ENCODE measurements around the gene CNNM1. TPM values are rescaled to one million over a fixed set of nuclear protein-coding genes. Genes with fewer than 3 reads are reported as not detected.

CNNM1 gene
- total RNA-seq, 1 experiment from 2014 or later = not detected

DNA sequence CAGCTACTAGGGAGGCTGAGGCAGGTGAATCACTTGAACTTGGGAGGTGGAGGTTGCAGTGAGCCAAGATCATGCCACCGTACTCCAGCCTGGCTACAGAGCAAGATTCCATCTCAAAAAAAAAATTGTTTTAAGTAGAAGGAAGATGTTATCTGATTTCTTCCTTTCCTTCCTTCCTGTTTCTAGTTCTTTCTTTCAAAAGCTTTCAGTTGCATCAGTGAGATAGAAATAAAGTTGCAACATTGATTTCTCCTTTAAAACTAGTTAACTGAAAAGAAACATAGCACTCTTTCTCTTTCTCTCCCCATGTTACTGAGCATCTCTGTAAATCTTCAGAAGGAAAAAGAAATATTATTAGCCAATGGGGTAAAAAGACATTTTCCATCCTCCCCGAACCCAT is 37.5 kb downstream of the CNNM1 start:
- H3K4me1 Mint-ChIP-seq (ENCODE audit: insufficient read depth, unreplicated experiment) = no peaks in the 10 kb centered on the region
- H3K4me3 Mint-ChIP-seq (ENCODE audit: unreplicated experiment) = no peak overlapping the region
- no TSS peak for BruUV-seq (replicated peaks)
- H3K27ac Mint-ChIP-seq (ENCODE audit: low read depth, unreplicated experiment) = no peak overlapping the region
- no peaks in the 10 kb centered on the region for H3K9me3 Mint-ChIP-seq (ENCODE audit: unreplicated experiment)
- intact Hi-C loops (cut with micrococcal nuclease) = no loop called here
- no peak for DNase-seq (ENCODE audit: unreplicated experiment)
- POLR2A ChIA-PET = interaction anchor here (0.6 kb wide), 1 partner anchor 1042 kb away, joined by 4 read pairs; no protein-coding TSS in a partner anchor
- CTCF ChIA-PET = no interaction called here
- H3K36me3 Mint-ChIP-seq (ENCODE audit: insufficient read depth, unreplicated experiment) = no peaks in the 10 kb centered on the region
- H3K27me3 Mint-ChIP-seq (ENCODE audit: insufficient read depth, unreplicated experiment) = peaks cover 48% of the 10 kb centered on the region
- no peak for TF ChIP-seq CTCF (IDR thresholded peaks at IDR 0.05; ENCODE audit: unreplicated experiment)

DNA sequence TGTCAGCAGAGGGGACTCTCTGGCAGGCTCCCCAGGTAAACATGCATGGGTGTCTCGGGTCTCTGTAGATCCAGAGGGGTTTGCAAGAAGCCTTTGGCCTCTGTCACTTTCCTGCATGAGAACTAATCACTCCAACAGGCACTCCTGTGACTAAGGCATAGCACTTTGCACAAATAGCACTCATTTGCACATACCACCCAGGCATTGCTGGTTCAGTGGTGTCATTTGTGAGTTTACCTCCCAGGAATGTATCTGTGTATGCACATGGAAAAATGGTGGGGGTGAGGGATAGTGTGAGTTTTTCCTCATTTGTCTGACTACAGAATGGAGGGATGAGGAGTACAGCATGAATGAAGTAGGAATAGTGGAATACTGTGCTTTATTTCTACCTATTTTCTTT is 39.5 kb downstream of the CNNM1 start:
- intact Hi-C loops (cut with micrococcal nuclease) = no loop called here
- Mint-ChIP-seq H3K4me1 (ENCODE audit: insufficient read depth, unreplicated experiment) (no peaks in the 10 kb centered on the region), H3K27ac (ENCODE audit: low read depth, unreplicated experiment) (no peak overlapping the region), H3K9me3 (ENCODE audit: unreplicated experiment) (no peaks in the 10 kb centered on the region), H3K4me3 (ENCODE audit: unreplicated experiment) (no peak overlapping the region), H3K36me3 (ENCODE audit: insufficient read depth, unreplicated experiment) (no peaks in the 10 kb centered on the region), H3K27me3 (ENCODE audit: insufficient read depth, unreplicated experiment) (peaks cover 48% of the 10 kb centered on the region)
- no peak for DNase-seq (ENCODE audit: unreplicated experiment)
- no peak for TF ChIP-seq CTCF (IDR thresholded peaks at IDR 0.05; ENCODE audit: unreplicated experiment)
- ChIA-PET POLR2A (no interaction called here), CTCF (no interaction called here)
- BruUV-seq (replicated peaks) = no TSS peak

DNA sequence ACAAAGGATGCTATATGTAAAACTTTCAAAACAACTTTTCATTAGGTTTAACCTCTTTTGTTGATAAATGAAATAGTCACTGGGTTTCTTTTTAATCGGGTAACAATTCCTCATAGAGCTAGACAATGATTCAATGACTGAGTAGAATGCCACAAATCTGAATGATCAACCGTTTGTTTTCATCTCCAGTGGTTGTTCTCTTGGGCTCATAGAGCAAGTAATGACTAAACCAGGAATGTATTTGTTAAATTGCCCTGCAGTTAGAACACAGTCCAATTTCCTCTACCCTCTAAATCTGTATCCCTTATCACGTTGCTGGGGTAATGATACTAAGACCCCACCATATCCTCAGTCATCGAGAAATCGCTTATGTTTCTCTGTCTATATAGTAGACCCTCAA is 40.0 kb downstream of the CNNM1 start:
- no peak for DNase-seq (ENCODE audit: unreplicated experiment)
- no peak for TF ChIP-seq CTCF (IDR thresholded peaks at IDR 0.05; ENCODE audit: unreplicated experiment)
- Mint-ChIP-seq H3K27ac (ENCODE audit: low read depth, unreplicated experiment) (no peak overlapping the region), H3K4me3 (ENCODE audit: unreplicated experiment) (no peak overlapping the region), H3K9me3 (ENCODE audit: unreplicated experiment) (no peaks in the 10 kb centered on the region), H3K36me3 (ENCODE audit: insufficient read depth, unreplicated experiment) (no peaks in the 10 kb centered on the region), H3K4me1 (ENCODE audit: insufficient read depth, unreplicated experiment) (no peaks in the 10 kb centered on the region), H3K27me3 (ENCODE audit: insufficient read depth, unreplicated experiment) (peaks cover 48% of the 10 kb centered on the region)
- intact Hi-C loops (cut with micrococcal nuclease) = no loop called here
- CTCF ChIA-PET = interaction anchor here (0.7 to 0.9 kb wide), 2 partner anchors 14 to 80 kb away, joined by 3 read pairs; no protein-coding TSS in a partner anchor
- POLR2A ChIA-PET = no interaction called here
- no TSS peak for BruUV-seq (replicated peaks)

- POLR2A ChIA-PET = no interaction called here
- CTCF ChIA-PET = interaction anchor here (0.7 to 1.1 kb wide), 3 partner anchors 9 to 80 kb away, joined by 3 read pairs; no protein-coding TSS in a partner anchor
- BruUV-seq (replicated peaks) = no TSS peak
These were observed 40.4 kb downstream of the CNNM1 start for GRCh38 chr10:99369551-99369950.

More at GRCh38 chr10:99369551-99369950, 40.4 kb downstream of the CNNM1 start:
- Mint-ChIP-seq H3K36me3 (ENCODE audit: insufficient read depth, unreplicated experiment) (no peaks in the 10 kb centered on the region), H3K27me3 (ENCODE audit: insufficient read depth, unreplicated experiment) (peaks cover 48% of the 10 kb centered on the region), H3K9me3 (ENCODE audit: unreplicated experiment) (no peaks in the 10 kb centered on the region), H3K27ac (ENCODE audit: low read depth, unreplicated experiment) (no peak overlapping the region), H3K4me3 (ENCODE audit: unreplicated experiment) (no peak overlapping the region), H3K4me1 (ENCODE audit: insufficient read depth, unreplicated experiment) (peaks cover 1% of the 10 kb centered on the region)
- DNase-seq (ENCODE audit: unreplicated experiment) = no peak
- intact Hi-C loops (cut with micrococcal nuclease) = no loop called here
- no peak for TF ChIP-seq CTCF (IDR thresholded peaks at IDR 0.05; ENCODE audit: unreplicated experiment)
